SU-DHL-6 (cell line): ENCODE results near the gene MAP3K10.

ENCODE experiments used
- EZH2phosphoT487 ChIP-seq: fragments of 200-600 bp; sonication (generic), shearing (Covaris generic); conservative IDR thresholded peaks from 2 replicates; pipeline ENCODE4 v1.6.1; 2018; ENCODE audit warnings: mild to moderate bottlenecking, antibody characterized with exemption, low read length, moderate library complexity, mixed read lengths
- TF ChIP-seq, protein P1 (sequence below): fragments of 200-600 bp; sonication (generic); IDR thresholded peaks from one replicate; pipeline ENCODE4 v1.5.1; 2017; ENCODE audit warnings: antibody characterized with exemption, mild to moderate bottlenecking, low read length, moderate library complexity; ENCODE audit not compliant: insufficient read depth, poor library complexity, severe bottlenecking

DNA sequence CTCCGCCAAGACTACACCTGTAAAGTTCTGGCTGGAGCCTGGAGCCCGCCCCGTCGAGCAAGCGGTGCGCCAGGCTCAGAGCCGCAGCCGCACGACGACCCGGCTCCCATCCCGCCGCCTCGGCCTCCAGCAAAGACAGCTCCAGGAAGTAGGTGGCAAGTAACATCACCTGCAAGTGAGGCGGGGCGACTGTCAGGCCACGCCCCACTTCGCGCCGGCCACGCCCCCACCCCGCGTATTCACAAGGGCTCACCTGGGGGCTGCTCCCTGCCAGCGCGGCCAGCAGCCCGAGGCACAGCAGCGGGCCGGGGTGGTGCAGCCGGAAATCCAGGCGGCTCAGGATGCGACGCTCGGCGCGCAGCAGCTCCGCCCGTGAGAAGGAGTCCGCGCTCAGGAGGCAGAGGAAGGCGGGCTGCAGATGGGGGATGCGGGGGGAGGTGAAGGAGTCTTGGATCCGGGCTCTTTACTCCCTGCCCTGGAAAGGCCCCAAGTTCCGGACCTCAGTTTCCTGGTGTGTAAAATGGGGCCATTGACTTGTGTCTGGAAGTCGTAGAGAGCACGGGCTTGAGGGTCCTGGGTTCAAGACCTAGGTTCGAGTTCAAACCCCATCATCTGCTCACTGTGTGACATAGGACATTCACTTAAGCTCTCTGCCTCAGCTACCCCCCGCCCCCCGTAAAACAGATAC is 32.1 kb downstream of the MAP3K10 start:
- TF ChIP-seq, protein P1, sequence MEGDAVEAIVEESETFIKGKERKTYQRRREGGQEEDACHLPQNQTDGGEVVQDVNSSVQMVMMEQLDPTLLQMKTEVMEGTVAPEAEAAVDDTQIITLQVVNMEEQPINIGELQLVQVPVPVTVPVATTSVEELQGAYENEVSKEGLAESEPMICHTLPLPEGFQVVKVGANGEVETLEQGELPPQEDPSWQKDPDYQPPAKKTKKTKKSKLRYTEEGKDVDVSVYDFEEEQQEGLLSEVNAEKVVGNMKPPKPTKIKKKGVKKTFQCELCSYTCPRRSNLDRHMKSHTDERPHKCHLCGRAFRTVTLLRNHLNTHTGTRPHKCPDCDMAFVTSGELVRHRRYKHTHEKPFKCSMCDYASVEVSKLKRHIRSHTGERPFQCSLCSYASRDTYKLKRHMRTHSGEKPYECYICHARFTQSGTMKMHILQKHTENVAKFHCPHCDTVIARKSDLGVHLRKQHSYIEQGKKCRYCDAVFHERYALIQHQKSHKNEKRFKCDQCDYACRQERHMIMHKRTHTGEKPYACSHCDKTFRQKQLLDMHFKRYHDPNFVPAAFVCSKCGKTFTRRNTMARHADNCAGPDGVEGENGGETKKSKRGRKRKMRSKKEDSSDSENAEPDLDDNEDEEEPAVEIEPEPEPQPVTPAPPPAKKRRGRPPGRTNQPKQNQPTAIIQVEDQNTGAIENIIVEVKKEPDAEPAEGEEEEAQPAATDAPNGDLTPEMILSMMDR: no peak
- TF ChIP-seq EZH2phosphoT487: no peak
